Measurements from ENCODE around the gene APOL2. TPM values are rescaled to one million over a fixed set of nuclear protein-coding genes. Genes with fewer than 3 reads are reported as not detected.
"Not testable (repeated sequence)": the region's sequence is repeated elsewhere in the genome, so short reads cannot be mapped to it uniquely, and the experiment has no call there.

APOL2 gene
- total RNA-seq, 1 donor: 78.2 TPM

DNA sequence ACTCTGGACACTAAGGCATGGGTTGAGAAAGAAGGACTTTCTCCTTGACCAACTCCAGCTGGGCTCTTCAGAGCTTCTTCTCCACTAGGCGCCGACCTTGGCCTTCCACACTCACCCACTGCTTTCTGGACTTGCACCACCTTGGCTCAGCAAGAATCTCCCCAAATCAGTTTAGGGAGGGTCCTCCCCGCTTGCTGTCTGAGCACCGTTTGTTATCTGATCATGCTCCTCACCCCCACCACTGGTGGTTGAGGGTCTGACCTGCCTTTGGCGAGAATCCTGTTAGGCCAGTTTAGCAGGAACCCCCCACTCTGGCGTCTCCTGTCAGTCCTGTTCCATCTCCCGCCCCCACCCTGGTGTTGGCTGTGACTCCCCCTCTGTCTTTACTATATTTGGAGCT lies 10.4 kb downstream of the APOL2 start:
- no peak overlapping the region for H3K4me3 ChIP-seq (ENCODE audit: low read depth, low read length)
- DNase-seq (ENCODE audit: low read depth): no peak
- TF ChIP-seq, protein P1, sequence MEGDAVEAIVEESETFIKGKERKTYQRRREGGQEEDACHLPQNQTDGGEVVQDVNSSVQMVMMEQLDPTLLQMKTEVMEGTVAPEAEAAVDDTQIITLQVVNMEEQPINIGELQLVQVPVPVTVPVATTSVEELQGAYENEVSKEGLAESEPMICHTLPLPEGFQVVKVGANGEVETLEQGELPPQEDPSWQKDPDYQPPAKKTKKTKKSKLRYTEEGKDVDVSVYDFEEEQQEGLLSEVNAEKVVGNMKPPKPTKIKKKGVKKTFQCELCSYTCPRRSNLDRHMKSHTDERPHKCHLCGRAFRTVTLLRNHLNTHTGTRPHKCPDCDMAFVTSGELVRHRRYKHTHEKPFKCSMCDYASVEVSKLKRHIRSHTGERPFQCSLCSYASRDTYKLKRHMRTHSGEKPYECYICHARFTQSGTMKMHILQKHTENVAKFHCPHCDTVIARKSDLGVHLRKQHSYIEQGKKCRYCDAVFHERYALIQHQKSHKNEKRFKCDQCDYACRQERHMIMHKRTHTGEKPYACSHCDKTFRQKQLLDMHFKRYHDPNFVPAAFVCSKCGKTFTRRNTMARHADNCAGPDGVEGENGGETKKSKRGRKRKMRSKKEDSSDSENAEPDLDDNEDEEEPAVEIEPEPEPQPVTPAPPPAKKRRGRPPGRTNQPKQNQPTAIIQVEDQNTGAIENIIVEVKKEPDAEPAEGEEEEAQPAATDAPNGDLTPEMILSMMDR (IDR thresholded peaks at IDR 0.05; ENCODE audit: insufficient read depth, low read depth, low read length): no peak

DNA sequence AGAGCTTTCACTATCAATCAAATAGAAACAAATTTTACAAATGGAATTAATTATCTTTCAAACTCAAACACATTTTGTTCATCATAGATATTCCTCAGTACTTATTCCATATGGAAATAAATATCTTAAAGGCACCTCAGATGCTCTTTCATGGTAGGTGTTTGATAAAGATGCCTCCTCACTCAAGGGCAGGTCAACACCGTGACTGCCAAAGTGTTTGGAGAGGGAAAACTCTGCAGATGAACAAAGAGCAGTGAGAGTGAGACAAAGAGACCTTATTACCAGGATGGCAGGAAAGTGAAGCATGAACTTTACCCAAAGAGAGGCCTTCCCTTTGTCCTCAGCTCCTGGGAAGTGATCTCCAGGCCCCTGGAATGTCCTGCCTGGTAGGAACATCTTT lies 11.0 kb downstream of the APOL2 start:
- not testable (repeated sequence) for H3K4me3 ChIP-seq (ENCODE audit: low read depth, low read length); DNase-seq (ENCODE audit: low read depth)

DNA sequence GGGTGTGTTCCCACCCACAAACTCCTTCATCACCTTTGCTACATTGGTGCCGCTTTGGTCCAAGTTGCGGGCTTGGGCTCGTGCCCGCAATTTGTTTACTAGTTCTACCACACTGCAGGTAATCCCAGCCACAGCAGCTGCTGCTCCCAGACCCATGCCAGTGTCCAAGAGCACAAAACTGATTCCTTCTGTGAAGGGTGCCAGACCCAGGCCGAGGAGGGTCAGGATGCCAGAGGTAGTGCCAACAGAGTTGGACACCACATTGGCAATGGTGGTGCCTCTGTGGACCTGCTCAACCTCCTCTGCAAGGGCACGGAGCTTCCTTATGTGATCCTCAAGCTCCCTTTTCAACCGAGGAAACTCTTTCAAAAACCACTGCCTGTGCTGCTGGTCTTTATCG lies 11.5 kb downstream of the APOL2 start:
- TF ChIP-seq, protein P1 (IDR thresholded peaks at IDR 0.05; ENCODE audit: insufficient read depth, low read depth, low read length): no peak
- no peak overlapping the region for H3K4me3 ChIP-seq (ENCODE audit: low read depth, low read length)
- no peak for DNase-seq (ENCODE audit: low read depth)

DNA sequence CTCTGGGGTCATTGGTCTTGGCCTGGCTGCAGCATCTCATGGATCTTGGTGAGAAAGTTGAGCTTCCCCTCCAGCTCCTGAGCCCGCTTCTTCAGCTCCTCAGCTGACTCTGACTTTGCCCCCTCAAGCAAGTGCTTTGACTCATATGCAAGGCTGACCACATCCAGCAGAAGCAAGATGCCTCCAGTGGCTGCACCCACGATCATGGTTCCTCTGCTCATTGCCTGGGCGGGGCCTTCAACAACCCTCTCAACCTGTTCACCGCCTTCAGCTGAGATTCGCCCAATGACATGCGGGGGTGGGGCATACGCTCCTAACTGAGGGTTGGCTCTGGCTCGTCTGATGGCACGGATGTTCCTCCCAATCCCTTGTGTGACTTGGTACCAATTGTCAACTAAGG lies 11.9 kb downstream of the APOL2 start:
- TF ChIP-seq, protein P1 (IDR thresholded peaks at IDR 0.05; ENCODE audit: insufficient read depth, low read depth, low read length): no peak

DNA sequence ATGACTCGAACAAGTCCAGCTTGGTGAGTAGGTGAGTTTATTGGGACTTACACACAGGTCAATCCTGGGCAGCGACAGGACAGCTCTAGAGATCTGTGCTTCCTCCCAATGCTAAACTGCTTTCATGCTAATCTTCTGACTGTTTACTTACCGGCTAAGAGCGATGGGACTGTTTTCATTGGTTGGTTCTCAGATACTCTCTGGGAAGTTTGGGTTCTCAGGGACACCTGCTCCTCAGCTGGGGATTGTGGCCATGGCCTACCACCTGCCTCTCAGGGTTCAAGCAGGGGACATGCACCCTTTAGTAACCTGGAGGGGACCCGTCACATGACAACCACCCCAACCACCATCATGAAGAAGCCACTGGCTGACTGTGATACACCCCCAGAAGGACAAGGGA lies 13.1 kb downstream of the APOL2 start:
- TF ChIP-seq, protein P1 (IDR thresholded peaks at IDR 0.05; ENCODE audit: insufficient read depth, low read depth, low read length): no peak
- H3K4me3 ChIP-seq (ENCODE audit: low read depth, low read length): no peak overlapping the region
- DNase-seq (ENCODE audit: low read depth): no peak

More for the DNA sequence above, 11.9 kb downstream of the APOL2 start:
- H3K4me3 ChIP-seq (ENCODE audit: low read depth, low read length): no peak overlapping the region
- no peak for DNase-seq (ENCODE audit: low read depth)

DNA sequence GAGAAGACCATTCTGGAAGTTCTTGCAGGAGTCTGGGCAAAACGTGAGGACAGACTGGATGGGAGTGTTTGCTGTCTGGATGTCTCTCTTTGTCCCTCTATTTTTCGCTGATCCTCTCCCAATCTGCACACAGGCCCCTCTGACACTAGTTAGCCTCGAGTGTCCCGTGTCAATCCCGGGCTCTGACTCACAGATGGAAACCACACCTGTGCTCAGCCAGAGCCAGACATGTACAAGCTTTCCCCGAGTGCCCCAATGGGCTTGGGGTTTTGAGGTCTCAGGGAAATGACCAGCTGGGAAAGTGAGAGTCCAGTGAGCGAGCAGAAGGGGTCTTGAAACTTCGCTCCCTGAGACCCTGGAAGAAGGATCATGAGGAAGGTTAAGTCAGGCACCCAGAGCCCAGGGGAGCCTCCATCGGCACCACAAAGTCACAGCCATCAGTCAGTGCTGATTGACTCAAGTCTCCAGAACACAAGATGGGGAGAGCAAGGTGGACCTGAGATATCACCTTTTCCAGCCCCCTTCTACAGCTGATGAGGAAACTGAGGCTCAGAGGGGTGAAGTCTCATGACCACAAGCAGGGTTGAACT lies 13.9 kb downstream of the APOL2 start:
- TF ChIP-seq, protein P1 (IDR thresholded peaks at IDR 0.05; ENCODE audit: insufficient read depth, low read depth, low read length): no peak
- H3K4me3 ChIP-seq (ENCODE audit: low read depth, low read length): no peak overlapping the region
- DNase-seq (ENCODE audit: low read depth): no peak

DNA sequence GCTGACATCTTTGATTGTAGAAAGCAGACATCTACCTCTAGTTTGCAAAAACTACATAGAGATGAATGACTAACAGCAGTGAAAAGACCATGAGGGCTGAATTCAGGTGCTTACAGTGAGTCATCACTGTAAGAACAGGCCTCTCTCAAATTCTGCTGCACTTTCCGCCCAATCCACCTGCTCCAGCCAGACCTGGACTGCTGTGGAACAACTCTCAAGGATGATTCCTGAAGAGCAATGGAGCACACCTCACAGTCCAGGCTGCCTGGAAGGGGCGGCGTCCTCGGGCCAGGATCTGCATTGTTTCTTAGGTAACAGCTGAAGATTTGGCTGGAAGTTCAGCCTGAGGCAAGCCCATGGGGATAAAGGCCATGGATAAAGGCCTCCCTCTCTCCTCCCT lies 15.1 kb downstream of the APOL2 start:
- no peak overlapping the region for H3K4me3 ChIP-seq (ENCODE audit: low read depth, low read length)
- DNase-seq (ENCODE audit: low read depth): no peak
- TF ChIP-seq, protein P1 (IDR thresholded peaks at IDR 0.05; ENCODE audit: insufficient read depth, low read depth, low read length): no peak
